ENCODE measurements around the gene TESPA1. TPM values are rescaled to one million over a fixed set of nuclear protein-coding genes. Genes with fewer than 3 reads are reported as not detected.

The TESPA1 gene
- total and polyA plus RNA-seq, 2 of the 4 experiments (the other 2 are of a cell fraction), result not detected

DNA sequence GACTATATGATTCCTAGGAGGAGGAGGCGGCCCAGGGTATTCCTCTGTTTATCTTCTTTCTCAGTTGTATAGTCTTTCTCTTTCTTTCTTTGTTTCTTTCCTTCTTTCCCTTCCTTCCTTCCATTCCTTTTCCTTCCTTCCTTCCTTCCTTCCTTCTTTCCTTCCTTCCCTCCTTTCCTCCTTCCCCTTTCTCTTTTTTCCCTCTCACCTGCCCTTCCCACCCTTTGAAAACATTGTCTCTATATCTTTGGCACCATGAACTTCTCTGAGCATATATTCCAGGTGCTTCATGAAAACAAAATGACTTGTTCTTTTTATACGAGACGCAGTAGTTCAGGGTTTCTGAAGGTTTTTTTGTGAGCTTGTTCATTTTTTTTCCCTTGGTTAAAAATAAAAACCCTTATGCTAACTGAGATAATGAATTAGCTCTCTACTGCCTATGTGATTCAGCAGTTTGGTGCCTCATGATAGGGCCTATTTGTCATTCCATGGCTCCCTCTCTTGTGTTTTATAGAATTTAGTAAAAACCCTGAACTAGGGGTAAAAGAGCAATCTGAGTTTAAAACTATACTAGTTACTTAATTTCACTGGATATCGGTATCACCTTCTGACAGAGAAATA is 3.2 kb upstream of the TESPA1 start:
- Histone ChIP-seq H4K20me1 (ENCODE audit: insufficient read depth, low read length) (no peaks in the 10 kb centered on the region), H4K8ac (ENCODE audit: low read depth in 2 of 2, low read length in 2 of 2) (no peak overlapping the region), H3K4ac (ENCODE audit: low read depth, low read length) (no peak overlapping the region), H2BK120ac (ENCODE audit: low read depth, low read length) (no peak overlapping the region), H3K18ac (ENCODE audit: low read depth, low read length) (no peak overlapping the region), H3K56ac (ENCODE audit: extremely low read depth, insufficient read depth, low read length) (no peak overlapping the region), H4K5ac (ENCODE audit: low read depth, low read length) (no peak overlapping the region), H2AFZ (replicated peaks; ENCODE audit: low read length, poor library complexity) (no peak overlapping the region), H3K4me2 (ENCODE audit: low read depth, low read length) (no peak overlapping the region), H3K4me1 (ENCODE audit: control insufficient read depth, insufficient read depth, low read length) (no peaks in the 10 kb centered on the region), H2AK5ac (ENCODE audit: low read depth, low read length) (no peak overlapping the region), H2BK5ac (ENCODE audit: low read depth, low read length, poor library complexity, severe bottlenecking) (no peak overlapping the region), H2BK15ac (ENCODE audit: low read depth, low read length) (no peak overlapping the region), H2BK20ac (ENCODE audit: low read depth, low read length) (no peak overlapping the region), H3K36me3 (ENCODE audit: control insufficient read depth, insufficient read depth, low read length) (no peaks in the 10 kb centered on the region), H3K4me3 (ENCODE audit: insufficient read depth, low read depth, low read length) (no peak overlapping the region), H4K91ac (ENCODE audit: insufficient read depth, low read depth, low read length) (no peak overlapping the region), H3K27ac (ENCODE audit: insufficient read depth, low read length) (no peak overlapping the region), H2AK9ac (replicated peaks; ENCODE audit: low read depth, low read length, poor library complexity) (no peak overlapping the region), H3K9me1 (ENCODE audit: insufficient read depth, low read length) (no peaks in the 10 kb centered on the region), H3K27me3 (ENCODE audit: control insufficient read depth, insufficient read depth, low read length) (peaks cover 3% of the 10 kb centered on the region), H3K14ac (replicated peaks; ENCODE audit: low read depth, low read length) (no peak overlapping the region), H3K79me1 (ENCODE audit: low read depth in 1 of 2, low read length in 2 of 2) (no peaks in the 10 kb centered on the region), H3K23ac (ENCODE audit: low read depth, low read length) (no peak overlapping the region), H3K9me3 (ENCODE audit: control insufficient read depth, insufficient read depth, low read length) (no peaks in the 10 kb centered on the region), H3K9ac (ENCODE audit: low read depth, low read length) (no peak overlapping the region)
- no CpG with 5 or more reads among the region's 4 CpGs for WGBS, 2 experiments (ENCODE audit: extremely low coverage in 2 of 2, insufficient read length in 1 of 2)
- DNase-seq, result no peak
- ATAC-seq (ENCODE audit: low read depth), result no peak
- ChIA-PET POLR2A (ENCODE audit: unreplicated experiment) (no interaction called here), CTCF (interaction anchor here (0.6 kb wide), 1 partner anchor 62 kb away, joined by 6 read pairs; no protein-coding TSS in a partner anchor)
- intact Hi-C loops (cut with micrococcal nuclease) (no loop called here), dilution Hi-C loops (cut with HindIII; ENCODE audit: low sequenced_read_pairs, unreplicated experiment) (no loop called here), in situ Hi-C loops (cut with MboI; ENCODE audit: low sequenced_read_pairs) (no loop called here)
- TF ChIP-seq MXI1 (IDR thresholded peaks at IDR 0.05; ENCODE audit: borderline replicate concordance, low read depth, low read length) (no peak), RAD21 (IDR thresholded peaks at IDR 0.05; ENCODE audit: low read length) (no peak), MAFK (IDR thresholded peaks at IDR 0.05; ENCODE audit: low read depth, low read length) (no peak), CEBPB (IDR thresholded peaks at IDR 0.05; ENCODE audit: low read depth, low read length) (no peak), NFE2L2 (IDR thresholded peaks at IDR 0.05; ENCODE audit: low read depth, low read length) (no peak), FOS (IDR thresholded peaks at IDR 0.05; ENCODE audit: low read depth, low read length) (no peak), MAZ (IDR thresholded peaks at IDR 0.05; ENCODE audit: borderline replicate concordance, low read depth, low read length) (no peak), RCOR1 (IDR thresholded peaks at IDR 0.05; ENCODE audit: insufficient replicate concordance, low read length) (no peak), RFX5 (IDR thresholded peaks at IDR 0.05; ENCODE audit: low read depth, low read length) (no peak), BHLHE40 (IDR thresholded peaks at IDR 0.05; ENCODE audit: low read depth, low read length) (no peak), SMC3 (IDR thresholded peaks at IDR 0.05; ENCODE audit: low read depth, low read length) (no peak), POLR2A (IDR thresholded peaks at IDR 0.05; ENCODE audit: low read depth, low read length) (no peak), CHD1 (IDR thresholded peaks at IDR 0.05; ENCODE audit: low read depth, low read length) (no peak)
- TF ChIP-seq, protein P1, sequence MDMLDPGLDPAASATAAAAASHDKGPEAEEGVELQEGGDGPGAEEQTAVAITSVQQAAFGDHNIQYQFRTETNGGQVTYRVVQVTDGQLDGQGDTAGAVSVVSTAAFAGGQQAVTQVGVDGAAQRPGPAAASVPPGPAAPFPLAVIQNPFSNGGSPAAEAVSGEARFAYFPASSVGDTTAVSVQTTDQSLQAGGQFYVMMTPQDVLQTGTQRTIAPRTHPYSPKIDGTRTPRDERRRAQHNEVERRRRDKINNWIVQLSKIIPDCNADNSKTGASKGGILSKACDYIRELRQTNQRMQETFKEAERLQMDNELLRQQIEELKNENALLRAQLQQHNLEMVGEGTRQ (IDR thresholded peaks at IDR 0.05; ENCODE audit: low read depth, low read length), result no peak
- TF ChIP-seq, protein P2, sequence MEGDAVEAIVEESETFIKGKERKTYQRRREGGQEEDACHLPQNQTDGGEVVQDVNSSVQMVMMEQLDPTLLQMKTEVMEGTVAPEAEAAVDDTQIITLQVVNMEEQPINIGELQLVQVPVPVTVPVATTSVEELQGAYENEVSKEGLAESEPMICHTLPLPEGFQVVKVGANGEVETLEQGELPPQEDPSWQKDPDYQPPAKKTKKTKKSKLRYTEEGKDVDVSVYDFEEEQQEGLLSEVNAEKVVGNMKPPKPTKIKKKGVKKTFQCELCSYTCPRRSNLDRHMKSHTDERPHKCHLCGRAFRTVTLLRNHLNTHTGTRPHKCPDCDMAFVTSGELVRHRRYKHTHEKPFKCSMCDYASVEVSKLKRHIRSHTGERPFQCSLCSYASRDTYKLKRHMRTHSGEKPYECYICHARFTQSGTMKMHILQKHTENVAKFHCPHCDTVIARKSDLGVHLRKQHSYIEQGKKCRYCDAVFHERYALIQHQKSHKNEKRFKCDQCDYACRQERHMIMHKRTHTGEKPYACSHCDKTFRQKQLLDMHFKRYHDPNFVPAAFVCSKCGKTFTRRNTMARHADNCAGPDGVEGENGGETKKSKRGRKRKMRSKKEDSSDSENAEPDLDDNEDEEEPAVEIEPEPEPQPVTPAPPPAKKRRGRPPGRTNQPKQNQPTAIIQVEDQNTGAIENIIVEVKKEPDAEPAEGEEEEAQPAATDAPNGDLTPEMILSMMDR (conservative IDR thresholded peaks at IDR 0.05; ENCODE audit: low read depth, low read length), result no peak
- TF ChIP-seq, protein P3, sequence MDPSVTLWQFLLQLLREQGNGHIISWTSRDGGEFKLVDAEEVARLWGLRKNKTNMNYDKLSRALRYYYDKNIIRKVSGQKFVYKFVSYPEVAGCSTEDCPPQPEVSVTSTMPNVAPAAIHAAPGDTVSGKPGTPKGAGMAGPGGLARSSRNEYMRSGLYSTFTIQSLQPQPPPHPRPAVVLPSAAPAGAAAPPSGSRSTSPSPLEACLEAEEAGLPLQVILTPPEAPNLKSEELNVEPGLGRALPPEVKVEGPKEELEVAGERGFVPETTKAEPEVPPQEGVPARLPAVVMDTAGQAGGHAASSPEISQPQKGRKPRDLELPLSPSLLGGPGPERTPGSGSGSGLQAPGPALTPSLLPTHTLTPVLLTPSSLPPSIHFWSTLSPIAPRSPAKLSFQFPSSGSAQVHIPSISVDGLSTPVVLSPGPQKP (IDR thresholded peaks at IDR 0.05; ENCODE audit: borderline replicate concordance, low read depth, low read length), result no peak
- BruUV-seq (replicated peaks), result no TSS peak

Data from IMR-90 (cell line).